Upper lobe of left lung (tissue), 4 donors: Measurements from ENCODE around the gene DDRGK1.

Experiments
- EP300 ChIP-seq, 4 donors: sonication (generic); formaldehyde crosslinking; IDR thresholded peaks; one replicate each; pipeline ENCODE4 v1.5.1; 2017; ENCODE audit warnings: antibody characterized with exemption in 4 of 4, control low read depth in 2 of 4
- POLR2A ChIP-seq, 4 donors: fragments of 450-650 bp; IDR thresholded peaks; one replicate each; pipeline ENCODE4 v1.5.1; 2016 to 2017; ENCODE audit warnings: antibody characterized with exemption in 4 of 4, mild to moderate bottlenecking in 2 of 4
- TF ChIP-seq, protein P1 (sequence below), 6 experiments: fragments of 450-650 bp in 4 of 6; fragments of 200-600 bp in 2 of 6; sonication (generic) in 2 of 6; IDR thresholded peaks; one replicate each; pipeline ENCODE4 v1.5.1; 2016 to 2019; ENCODE audit warnings: antibody characterized with exemption in 6 of 6

- TF ChIP-seq EP300 (IDR thresholded peaks at IDR 0.05) (no peak), POLR2A (IDR thresholded peaks at IDR 0.05) (no peak)
- TF ChIP-seq, protein P1, sequence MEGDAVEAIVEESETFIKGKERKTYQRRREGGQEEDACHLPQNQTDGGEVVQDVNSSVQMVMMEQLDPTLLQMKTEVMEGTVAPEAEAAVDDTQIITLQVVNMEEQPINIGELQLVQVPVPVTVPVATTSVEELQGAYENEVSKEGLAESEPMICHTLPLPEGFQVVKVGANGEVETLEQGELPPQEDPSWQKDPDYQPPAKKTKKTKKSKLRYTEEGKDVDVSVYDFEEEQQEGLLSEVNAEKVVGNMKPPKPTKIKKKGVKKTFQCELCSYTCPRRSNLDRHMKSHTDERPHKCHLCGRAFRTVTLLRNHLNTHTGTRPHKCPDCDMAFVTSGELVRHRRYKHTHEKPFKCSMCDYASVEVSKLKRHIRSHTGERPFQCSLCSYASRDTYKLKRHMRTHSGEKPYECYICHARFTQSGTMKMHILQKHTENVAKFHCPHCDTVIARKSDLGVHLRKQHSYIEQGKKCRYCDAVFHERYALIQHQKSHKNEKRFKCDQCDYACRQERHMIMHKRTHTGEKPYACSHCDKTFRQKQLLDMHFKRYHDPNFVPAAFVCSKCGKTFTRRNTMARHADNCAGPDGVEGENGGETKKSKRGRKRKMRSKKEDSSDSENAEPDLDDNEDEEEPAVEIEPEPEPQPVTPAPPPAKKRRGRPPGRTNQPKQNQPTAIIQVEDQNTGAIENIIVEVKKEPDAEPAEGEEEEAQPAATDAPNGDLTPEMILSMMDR (IDR thresholded peaks at IDR 0.05), result no peak
Measured at GRCh38 chr20:3199206-3199605, 5.3 kb downstream of the DDRGK1 start.
